ENCODE results near the gene RFX3. TPM values are rescaled to one million over a fixed set of nuclear protein-coding genes. Genes with fewer than 3 reads are reported as not detected.

The RFX3 gene
- total RNA-seq, 2 donors from 2014 or later = 27.5 to 28.2 TPM

DNA sequence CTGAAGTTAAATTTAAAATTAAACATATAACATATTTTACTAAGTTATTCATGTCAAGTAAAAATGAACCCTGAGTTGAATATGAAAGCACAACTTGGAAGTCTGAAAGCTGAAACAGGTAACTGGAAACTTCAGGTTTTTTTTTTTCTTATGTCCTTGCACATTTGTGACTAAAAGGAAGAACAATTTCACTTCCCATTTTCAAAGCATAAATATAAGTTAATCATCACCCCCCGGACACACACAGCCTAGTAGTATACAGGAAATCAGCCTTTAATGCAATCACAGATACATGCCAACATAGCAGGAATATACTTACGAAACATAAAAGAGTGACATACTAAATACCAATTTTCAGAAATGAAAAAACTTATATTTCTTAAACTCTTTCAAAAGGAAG is 225.9 kb downstream of the RFX3 start:
- WGBS, 2 experiments (ENCODE audit: insufficient coverage in 1 of 2, insufficient read length in 1 of 2) = 86% methylated on average over 2 of the region's 2 CpGs; no CpG with 5 or more reads in 1 of the 2 experiments
- Mint-ChIP-seq H3K27me3 (ENCODE audit: insufficient read depth) (no peaks in the 10 kb centered on the region), H3K27ac (no peak overlapping the region), H3K36me3 (ENCODE audit: low read depth) (no peaks in the 10 kb centered on the region), H3K4me3 (no peak overlapping the region), H3K9me3 (no peaks in the 10 kb centered on the region), H3K4me1 (no peaks in the 10 kb centered on the region)
- Histone ChIP-seq H3K36me3 (ENCODE audit: control insufficient read depth, insufficient read depth, low read length) (no peaks in the 10 kb centered on the region), H3K4me3 (ENCODE audit: low read length) (no peak overlapping the region), H3K27ac (ENCODE audit: low read depth, low read length) (no peak overlapping the region), H3K9me3 (ENCODE audit: control insufficient read depth, low read length) (no peaks in the 10 kb centered on the region), H3K4me1 (ENCODE audit: control insufficient read depth, insufficient read depth, low read length) (no peaks in the 10 kb centered on the region), H3K9ac (ENCODE audit: extremely low read depth, low read length, poor library complexity, severe bottlenecking) (no peak overlapping the region), H3K27me3 (ENCODE audit: control insufficient read depth, insufficient read depth, low read length, poor library complexity, severe bottlenecking) (no peaks in the 10 kb centered on the region)
- no peak for DNase-seq
- no peak for TF ChIP-seq CTCF (conservative IDR thresholded peaks at IDR 0.05)

- Histone ChIP-seq H3K4me1 (ENCODE audit: control insufficient read depth, insufficient read depth, low read length) (no peaks in the 10 kb centered on the region), H3K36me3 (ENCODE audit: control insufficient read depth, insufficient read depth, low read length) (no peaks in the 10 kb centered on the region), H3K9me3 (ENCODE audit: control insufficient read depth, low read length) (no peaks in the 10 kb centered on the region), H3K4me3 (ENCODE audit: low read length) (no peak overlapping the region), H3K9ac (ENCODE audit: extremely low read depth, low read length, poor library complexity, severe bottlenecking) (no peak overlapping the region), H3K27me3 (ENCODE audit: control insufficient read depth, insufficient read depth, low read length, poor library complexity, severe bottlenecking) (no peaks in the 10 kb centered on the region), H3K27ac (ENCODE audit: low read depth, low read length) (no peak overlapping the region)
- no peak for DNase-seq
- Mint-ChIP-seq H3K9me3 (no peaks in the 10 kb centered on the region), H3K4me3 (no peak overlapping the region), H3K4me1 (no peaks in the 10 kb centered on the region), H3K36me3 (ENCODE audit: low read depth) (peaks cover 9% of the 10 kb centered on the region), H3K27ac (no peak overlapping the region), H3K27me3 (ENCODE audit: insufficient read depth) (no peaks in the 10 kb centered on the region)
- WGBS, 2 experiments (ENCODE audit: insufficient coverage in 1 of 2, insufficient read length in 1 of 2) = 84 to 86% methylated on average over 1 to 4 of the region's 4 CpGs
- no peak for TF ChIP-seq CTCF (conservative IDR thresholded peaks at IDR 0.05)
These were observed 229.3 kb downstream of the RFX3 start for GRCh38 chr9:3296536-3296935.

GRCh38 chr9:3292311-3292710 is 233.5 kb downstream of the RFX3 start:
- TF ChIP-seq CTCF (conservative IDR thresholded peaks at IDR 0.05) = no peak
- Mint-ChIP-seq H3K27ac (no peak overlapping the region), H3K27me3 (ENCODE audit: insufficient read depth) (no peaks in the 10 kb centered on the region), H3K9me3 (no peaks in the 10 kb centered on the region), H3K4me1 (peaks cover 4% of the 10 kb centered on the region), H3K4me3 (no peak overlapping the region), H3K36me3 (ENCODE audit: low read depth) (peaks cover 17% of the 10 kb centered on the region)
- no peaks in the 10 kb centered on the region for H3K9me3 ChIP-seq (ENCODE audit: control insufficient read depth, low read length)
- H3K36me3 ChIP-seq (ENCODE audit: control insufficient read depth, insufficient read depth, low read length) = no peaks in the 10 kb centered on the region
- no peak overlapping the region for H3K4me3 ChIP-seq (ENCODE audit: low read length)
- H3K4me1 ChIP-seq (ENCODE audit: control insufficient read depth, insufficient read depth, low read length) = no peaks in the 10 kb centered on the region
- no peak overlapping the region for H3K27ac ChIP-seq (ENCODE audit: low read depth, low read length)
- no peak for DNase-seq
- no peaks in the 10 kb centered on the region for H3K27me3 ChIP-seq (ENCODE audit: control insufficient read depth, insufficient read depth, low read length, poor library complexity, severe bottlenecking)
- H3K9ac ChIP-seq (ENCODE audit: extremely low read depth, low read length, poor library complexity, severe bottlenecking) = no peak overlapping the region
